Liver (tissue), 9 donors: ENCODE data around the gene GALK1. TPM values are rescaled to one million over a fixed set of nuclear protein-coding genes. Genes with fewer than 3 reads are reported as not detected.
A peak's percentile ranks its signal among the peaks of the same experiment; 100 is the strongest.

Experiments
- DNase-seq: peaks from one replicate; pipeline ENCODE4 v3.0.0-alpha.2; 2017; ENCODE audit warnings: low spot score
- H3K27ac ChIP-seq, 2 donors: one replicate each; pipeline ENCODE4 v1.7.0; 2013; ENCODE audit warnings: inconsistent platforms in 2 of 2, low read length in 2 of 2, control low read depth in 1 of 2, low read depth in 1 of 2, mild to moderate bottlenecking in 1 of 2
- H3K27me3 ChIP-seq, 4 donors: one replicate each; pipeline versions ENCODE4 v1.6.1 to v1.7.0; 2013; ENCODE audit warnings: low read length in 3 of 4, inconsistent platforms in 1 of 4, mild to moderate bottlenecking in 1 of 4, moderate library complexity in 1 of 4; ENCODE audit not compliant: control insufficient read depth in 4 of 4, insufficient read depth in 4 of 4
- H3K36me3 ChIP-seq, 4 donors: one replicate each; pipeline versions ENCODE4 v1.6.1 to v1.7.0; 2013; ENCODE audit warnings: low read length in 3 of 4, mild to moderate bottlenecking in 3 of 4, low read depth in 1 of 4, moderate library complexity in 1 of 4; ENCODE audit not compliant: control insufficient read depth in 4 of 4, insufficient read depth in 3 of 4
- H3K4me1 ChIP-seq, 4 donors: one replicate each; pipeline versions ENCODE4 v1.6.1 to v1.7.0; 2013; ENCODE audit warnings: low read length in 3 of 4, mild to moderate bottlenecking in 3 of 4, moderate library complexity in 1 of 4; ENCODE audit not compliant: control insufficient read depth in 4 of 4, insufficient read depth in 4 of 4
- H3K4me3 ChIP-seq, 3 donors: one replicate each; pipeline versions ENCODE4 v1.6.1 to v1.7.0; 2013; ENCODE audit warnings: low read length in 3 of 3, control low read depth in 1 of 3, low read depth in 1 of 3, mild to moderate bottlenecking in 1 of 3
- H3K9ac ChIP-seq, 2 donors: one replicate each; pipeline ENCODE4 v1.7.0; 2013; ENCODE audit warnings: low read length in 2 of 2, mild to moderate bottlenecking in 2 of 2, moderate library complexity in 2 of 2, control low read depth in 1 of 2, low read depth in 1 of 2
- H3K9me3 ChIP-seq, 4 donors: one replicate each; pipeline versions ENCODE4 v1.6.1 to v1.7.0; 2013; ENCODE audit warnings: low read length in 3 of 4; ENCODE audit not compliant: control insufficient read depth in 4 of 4
- ATF3 ChIP-seq: IDR thresholded peaks from 2 replicates; pipeline ENCODE4 v1.6.1; 2016; ENCODE audit warnings: antibody characterized with exemption
- CTCF ChIP-seq: fragments of 150-350 bp; IDR thresholded peaks from 2 replicates; pipeline ENCODE4 v1.5.1; 2017; ENCODE audit warnings: improper control_type of control experiment, low read depth, low read length; ENCODE audit not compliant: missing input control
- EGR1 ChIP-seq, 2 donors: IDR thresholded peaks; 2 replicates each; pipeline ENCODE4 v1.6.1; 2016 to 2018; ENCODE audit warnings: antibody characterized with exemption in 2 of 2, low read depth in 2 of 2
- FOXA1 ChIP-seq: IDR thresholded peaks from 2 replicates; pipeline ENCODE4 v1.6.1; 2016; ENCODE audit warnings: antibody characterized with exemption
- FOXA2 ChIP-seq: IDR thresholded peaks from 2 replicates; pipeline ENCODE4 v1.6.1; 2016; ENCODE audit warnings: antibody characterized with exemption
- GABPA ChIP-seq, 2 donors: IDR thresholded peaks in 1 of 2; conservative IDR thresholded peaks in 1 of 2; 2 replicates each; pipeline ENCODE4 v1.6.1; 2016; ENCODE audit warnings: antibody characterized with exemption in 2 of 2, mild to moderate bottlenecking in 1 of 2, moderate library complexity in 1 of 2
- HNF4A ChIP-seq, 2 donors: conservative IDR thresholded peaks; 2 replicates each; pipeline ENCODE4 v1.6.1; 2016; ENCODE audit warnings: antibody characterized with exemption in 2 of 2, mild to moderate bottlenecking in 2 of 2
- HNF4G ChIP-seq: IDR thresholded peaks from 2 replicates; pipeline ENCODE4 v1.6.1; 2016; ENCODE audit warnings: antibody characterized with exemption
- JUND ChIP-seq, 2 donors: IDR thresholded peaks; 2 replicates each; pipeline ENCODE4 v1.6.1; 2016; ENCODE audit warnings: antibody characterized with exemption in 2 of 2
- NR2F2 ChIP-seq: IDR thresholded peaks from 2 replicates; pipeline ENCODE4 v1.6.1; 2016; ENCODE audit warnings: antibody characterized with exemption
- RAD21 ChIP-seq, 2 donors: IDR thresholded peaks; 2 replicates each; pipeline ENCODE4 v1.6.1; 2016; ENCODE audit warnings: antibody characterized with exemption in 2 of 2, mild to moderate bottlenecking in 2 of 2
- RXRA ChIP-seq, 2 donors: IDR thresholded peaks; 2 replicates each; pipeline ENCODE4 v1.6.1; 2017 to 2018; ENCODE audit warnings: antibody characterized with exemption in 2 of 2, mild to moderate bottlenecking in 1 of 2
- SP1 ChIP-seq: IDR thresholded peaks from 2 replicates; pipeline ENCODE4 v1.6.1; 2018; ENCODE audit warnings: antibody characterized with exemption, mild to moderate bottlenecking
- TAF1 ChIP-seq: conservative IDR thresholded peaks from 2 replicates; pipeline ENCODE4 v1.6.1; 2016; ENCODE audit warnings: antibody characterized with exemption, mild to moderate bottlenecking
- YY1 ChIP-seq: IDR thresholded peaks from 2 replicates; pipeline ENCODE4 v1.6.1; 2016; ENCODE audit warnings: antibody characterized with exemption, mild to moderate bottlenecking
- WGBS: extraction: QIAGEN DNeasy Blood & Tissue Kit; methylation state at CpG from one replicate; pipeline ENCODE4 v1.1.7; 2013; 5-methylcytosine and 5-hydroxymethylcytosine counted together
- polyA plus RNA-seq, 2 donors: library from polyadenylated mRNA; stranded (reverse) in 1 of 2; unstranded in 1 of 2; fragments of 200-250 nt in 1 of 2; fragments of >200 nt in 1 of 2; fragmentation: Nextera tagmentation in 1 of 2; extraction: Ambion mirVana in 1 of 2; gene quantifications; one replicate each; pipeline versions ENCODE4 v1.2.1 to v1.2.3, GENCODE V29; 2013 to 2015
- total RNA-seq, 2 donors: library from RNA; depleted of rRNA; stranded (reverse); fragments of >200 nt; gene quantifications; one replicate each; pipeline ENCODE4 v1.2.3, GENCODE V29; 2014
- TF ChIP-seq, protein P1 (sequence below): IDR thresholded peaks from 2 replicates; pipeline ENCODE4 v1.6.1; 2016; ENCODE audit warnings: antibody characterized with exemption, mild to moderate bottlenecking
- TF ChIP-seq, protein P2 (sequence below): IDR thresholded peaks from 2 replicates; pipeline ENCODE4 v1.6.1; 2016; ENCODE audit warnings: antibody characterized with exemption
- TF ChIP-seq, protein P3 (sequence below): IDR thresholded peaks from 2 replicates; pipeline ENCODE4 v1.6.1; 2016; ENCODE audit warnings: antibody characterized with exemption
- donor health status: healthy.
- donor health status: healthy.
- donor health status: healthy.
- donor health status: healthy.
- donor health status: healthy.

GALK1 gene
- total and polyA plus RNA-seq, 4 donors: 59.0 to 230 (median 95.9) TPM

DNA sequence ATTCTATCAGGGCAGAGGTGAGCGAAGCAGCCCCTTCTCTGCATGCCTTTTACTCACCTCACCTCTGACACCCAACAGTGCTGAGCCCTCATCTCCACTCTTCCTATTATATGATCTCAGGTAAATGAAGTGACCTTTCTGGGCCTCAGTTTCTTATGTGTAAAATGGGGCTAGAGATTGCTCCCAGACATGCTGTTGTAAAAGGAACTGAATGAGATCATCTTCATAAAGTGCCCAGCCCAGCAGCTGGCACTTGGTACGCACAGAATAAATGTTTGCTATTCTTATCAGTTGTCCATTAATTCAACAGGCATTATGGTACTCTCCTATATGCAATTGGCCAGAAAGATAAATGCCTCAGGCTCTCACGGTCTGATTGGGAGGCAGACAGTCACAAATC lies 4.5 kb upstream of the GALK1 start:
- Histone ChIP-seq H3K4me1 (peaks cover 3 to 45% (median 29%) of the 10 kb centered on the region in 4 donors), H3K9ac (no peak overlapping the region), H3K9me3 (no peaks in the 10 kb centered on the region), H3K4me3 (no peak overlapping the region), H3K27ac (peak overlapping the region in 1 of 2 donors; percentile 1), H3K27me3 (no peaks in the 10 kb centered on the region), H3K36me3 (no peaks in the 10 kb centered on the region)
- WGBS: 47% methylated on average over 3 of the region's 3 CpGs
- no peak for TF ChIP-seq RAD21 (IDR thresholded peaks at IDR 0.05)
- TF ChIP-seq TAF1: no peak
- TF ChIP-seq NR2F2: no peak
- peak; percentile 45 for TF ChIP-seq YY1
- TF ChIP-seq, protein P1, sequence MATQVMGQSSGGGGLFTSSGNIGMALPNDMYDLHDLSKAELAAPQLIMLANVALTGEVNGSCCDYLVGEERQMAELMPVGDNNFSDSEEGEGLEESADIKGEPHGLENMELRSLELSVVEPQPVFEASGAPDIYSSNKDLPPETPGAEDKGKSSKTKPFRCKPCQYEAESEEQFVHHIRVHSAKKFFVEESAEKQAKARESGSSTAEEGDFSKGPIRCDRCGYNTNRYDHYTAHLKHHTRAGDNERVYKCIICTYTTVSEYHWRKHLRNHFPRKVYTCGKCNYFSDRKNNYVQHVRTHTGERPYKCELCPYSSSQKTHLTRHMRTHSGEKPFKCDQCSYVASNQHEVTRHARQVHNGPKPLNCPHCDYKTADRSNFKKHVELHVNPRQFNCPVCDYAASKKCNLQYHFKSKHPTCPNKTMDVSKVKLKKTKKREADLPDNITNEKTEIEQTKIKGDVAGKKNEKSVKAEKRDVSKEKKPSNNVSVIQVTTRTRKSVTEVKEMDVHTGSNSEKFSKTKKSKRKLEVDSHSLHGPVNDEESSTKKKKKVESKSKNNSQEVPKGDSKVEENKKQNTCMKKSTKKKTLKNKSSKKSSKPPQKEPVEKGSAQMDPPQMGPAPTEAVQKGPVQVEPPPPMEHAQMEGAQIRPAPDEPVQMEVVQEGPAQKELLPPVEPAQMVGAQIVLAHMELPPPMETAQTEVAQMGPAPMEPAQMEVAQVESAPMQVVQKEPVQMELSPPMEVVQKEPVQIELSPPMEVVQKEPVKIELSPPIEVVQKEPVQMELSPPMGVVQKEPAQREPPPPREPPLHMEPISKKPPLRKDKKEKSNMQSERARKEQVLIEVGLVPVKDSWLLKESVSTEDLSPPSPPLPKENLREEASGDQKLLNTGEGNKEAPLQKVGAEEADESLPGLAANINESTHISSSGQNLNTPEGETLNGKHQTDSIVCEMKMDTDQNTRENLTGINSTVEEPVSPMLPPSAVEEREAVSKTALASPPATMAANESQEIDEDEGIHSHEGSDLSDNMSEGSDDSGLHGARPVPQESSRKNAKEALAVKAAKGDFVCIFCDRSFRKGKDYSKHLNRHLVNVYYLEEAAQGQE: no peak
- peak in 1 of 2 donors; percentile 49 for TF ChIP-seq JUND (IDR thresholded peaks at IDR 0.05)
- no peak for TF ChIP-seq ATF3
- TF ChIP-seq CTCF: no peak
- no peak for TF ChIP-seq FOXA2
- TF ChIP-seq GABPA (IDR thresholded peaks at IDR 0.05 in 1 of 2, conservative IDR thresholded peaks at IDR 0.05 in 1 of 2): no peak
- no peak for TF ChIP-seq RXRA (IDR thresholded peaks at IDR 0.05)
- no peak for TF ChIP-seq EGR1 (IDR thresholded peaks at IDR 0.05; ENCODE audit: low read depth in 2 of 2)
- TF ChIP-seq HNF4A (conservative IDR thresholded peaks at IDR 0.05): peak in 1 of 2 donors; percentile 29
- TF ChIP-seq, protein P2, sequence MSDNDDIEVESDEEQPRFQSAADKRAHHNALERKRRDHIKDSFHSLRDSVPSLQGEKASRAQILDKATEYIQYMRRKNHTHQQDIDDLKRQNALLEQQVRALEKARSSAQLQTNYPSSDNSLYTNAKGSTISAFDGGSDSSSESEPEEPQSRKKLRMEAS: no peak
- no peak for TF ChIP-seq FOXA1
- TF ChIP-seq, protein P3, sequence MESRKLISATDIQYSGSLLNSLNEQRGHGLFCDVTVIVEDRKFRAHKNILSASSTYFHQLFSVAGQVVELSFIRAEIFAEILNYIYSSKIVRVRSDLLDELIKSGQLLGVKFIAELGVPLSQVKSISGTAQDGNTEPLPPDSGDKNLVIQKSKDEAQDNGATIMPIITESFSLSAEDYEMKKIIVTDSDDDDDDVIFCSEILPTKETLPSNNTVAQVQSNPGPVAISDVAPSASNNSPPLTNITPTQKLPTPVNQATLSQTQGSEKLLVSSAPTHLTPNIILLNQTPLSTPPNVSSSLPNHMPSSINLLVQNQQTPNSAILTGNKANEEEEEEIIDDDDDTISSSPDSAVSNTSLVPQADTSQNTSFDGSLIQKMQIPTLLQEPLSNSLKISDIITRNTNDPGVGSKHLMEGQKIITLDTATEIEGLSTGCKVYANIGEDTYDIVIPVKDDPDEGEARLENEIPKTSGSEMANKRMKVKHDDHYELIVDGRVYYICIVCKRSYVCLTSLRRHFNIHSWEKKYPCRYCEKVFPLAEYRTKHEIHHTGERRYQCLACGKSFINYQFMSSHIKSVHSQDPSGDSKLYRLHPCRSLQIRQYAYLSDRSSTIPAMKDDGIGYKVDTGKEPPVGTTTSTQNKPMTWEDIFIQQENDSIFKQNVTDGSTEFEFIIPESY: no peak
- TF ChIP-seq SP1: peak; percentile 37
- TF ChIP-seq HNF4G: no peak
- DNase-seq: no peak
